Subcutaneous abdominal adipose tissue (tissue), 5 donors: Measurements from ENCODE around the gene SLC20A1.
A peak's percentile ranks its signal among the peaks of the same experiment; 100 is the strongest.

Experiments
- H3K27ac ChIP-seq: one replicate; pipeline ENCODE4 v1.7.0; 2013; ENCODE audit warnings: low read depth, mild to moderate bottlenecking, inconsistent platforms, low read length, moderate library complexity
- H3K27me3 ChIP-seq, 5 donors: one replicate each; pipeline ENCODE4 v1.7.0; 2013; ENCODE audit warnings: low read length in 5 of 5, inconsistent platforms in 1 of 5; ENCODE audit not compliant: control insufficient read depth in 5 of 5, insufficient read depth in 4 of 5
- H3K36me3 ChIP-seq, 5 donors: one replicate each; pipeline ENCODE4 v1.7.0; 2013; ENCODE audit warnings: low read length in 5 of 5; ENCODE audit not compliant: control insufficient read depth in 5 of 5, insufficient read depth in 5 of 5
- H3K4me1 ChIP-seq, 5 donors: one replicate each; pipeline ENCODE4 v1.7.0; 2013; ENCODE audit warnings: low read length in 5 of 5, mild to moderate bottlenecking in 3 of 5, moderate library complexity in 1 of 5; ENCODE audit not compliant: control insufficient read depth in 5 of 5, insufficient read depth in 5 of 5
- H3K4me3 ChIP-seq, 5 donors: one replicate each; pipeline ENCODE4 v1.7.0; 2013; ENCODE audit warnings: low read length in 5 of 5, low read depth in 1 of 5
- H3K9ac ChIP-seq, 5 donors: one replicate each; pipeline ENCODE4 v1.7.0; 2013; ENCODE audit warnings: low read length in 5 of 5, mild to moderate bottlenecking in 4 of 5, moderate library complexity in 3 of 5
- H3K9me3 ChIP-seq, 5 donors: one replicate each; pipeline ENCODE4 v1.7.0; 2013; ENCODE audit warnings: low read length in 5 of 5; ENCODE audit not compliant: control insufficient read depth in 5 of 5
- donor health status: healthy.
- donor health status: healthy.
- donor health status: healthy.
- donor health status: healthy.
- donor health status: healthy.

The SLC20A1 gene

DNA sequence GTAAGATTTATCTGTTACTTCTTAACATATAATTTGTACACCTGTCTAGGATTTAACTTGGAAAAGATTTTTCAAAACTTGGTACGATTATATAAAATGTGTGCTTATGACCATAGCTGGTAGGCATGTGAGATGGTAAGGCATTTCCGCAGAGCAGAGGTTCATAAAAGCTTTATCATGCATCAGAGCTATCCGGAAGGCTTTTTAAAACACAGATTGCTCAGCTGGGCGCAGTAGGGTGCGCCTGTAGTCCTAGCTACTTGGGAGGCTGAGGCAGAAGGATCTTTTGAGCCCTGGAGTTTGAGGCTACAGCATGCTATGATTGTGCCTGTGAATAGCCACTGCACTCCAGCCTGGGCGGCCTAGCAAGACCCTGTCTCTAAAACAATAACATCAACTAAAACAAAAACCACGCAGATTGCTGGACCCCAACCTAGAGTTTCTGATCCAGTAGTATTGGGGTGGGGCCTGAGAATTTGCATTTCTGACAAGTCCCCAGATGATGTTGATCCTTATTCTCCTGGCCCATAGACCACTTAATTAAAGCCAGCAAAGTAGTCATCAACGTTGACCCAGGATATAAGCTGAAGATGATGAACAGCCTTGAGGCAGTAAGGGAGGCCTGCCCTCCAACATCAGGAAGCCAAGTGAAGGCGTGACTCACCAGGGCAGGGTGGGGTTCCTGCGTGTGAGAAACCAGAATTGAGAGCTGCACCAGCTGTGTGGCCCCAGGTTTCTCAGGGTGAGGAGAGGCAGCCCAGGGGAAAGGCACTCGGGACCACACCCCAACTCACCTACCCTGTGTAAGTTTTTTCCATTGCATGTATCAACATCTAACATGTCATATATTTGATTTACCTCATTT is 21.6 kb upstream of the SLC20A1 start:
- peaks cover 8 to 25% (median 19%) of the 10 kb centered on the region in 5 donors for H3K4me1 ChIP-seq
- H3K4me3 ChIP-seq, result no peak overlapping the region
- H3K9me3 ChIP-seq, result no peaks in the 10 kb centered on the region
- no peaks in the 10 kb centered on the region for H3K36me3 ChIP-seq
- peaks cover 0 to 3% (median 0%) of the 10 kb centered on the region in 5 donors for H3K27me3 ChIP-seq
- H3K27ac ChIP-seq, result no peak overlapping the region
- H3K9ac ChIP-seq, result no peak overlapping the region

DNA sequence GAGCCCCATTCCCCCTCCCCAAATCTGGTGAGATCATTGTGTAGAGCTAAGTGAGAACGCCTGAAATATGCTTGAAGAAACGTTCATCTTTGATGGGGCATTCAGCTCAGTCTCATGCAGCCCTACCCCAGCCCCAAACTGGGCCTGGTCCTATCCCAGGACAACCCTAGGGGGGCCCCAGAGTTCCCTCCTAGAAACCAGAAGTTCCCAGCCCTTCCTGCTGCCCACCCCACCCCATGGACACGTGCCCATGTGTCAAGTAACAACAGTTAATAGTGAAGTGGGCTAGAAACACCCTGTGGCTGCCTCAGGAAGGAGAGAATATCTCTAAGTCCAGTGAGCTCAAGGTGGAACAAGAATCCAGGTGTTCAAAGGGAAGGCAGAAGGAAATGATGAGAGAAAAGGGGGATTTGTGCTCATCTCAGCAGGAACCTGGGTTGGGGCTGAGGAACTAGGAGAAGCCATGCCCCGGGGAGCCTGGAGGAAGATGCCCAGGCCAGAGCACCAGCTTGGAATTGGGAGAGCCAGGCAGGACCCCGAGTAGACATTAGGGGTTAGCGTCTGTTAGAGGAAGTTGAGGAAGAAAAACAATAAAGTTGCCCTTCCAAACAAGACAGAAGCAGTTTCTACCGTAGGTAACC is 20.1 kb upstream of the SLC20A1 start:
- Histone ChIP-seq H3K27me3 (peaks cover 0 to 6% (median 2%) of the 10 kb centered on the region in 5 donors), H3K36me3 (no peaks in the 10 kb centered on the region), H3K4me1 (peaks cover 8 to 22% (median 19%) of the 10 kb centered on the region in 5 donors), H3K4me3 (no peak overlapping the region), H3K9ac (no peak overlapping the region), H3K27ac (no peak overlapping the region), H3K9me3 (no peaks in the 10 kb centered on the region)

DNA sequence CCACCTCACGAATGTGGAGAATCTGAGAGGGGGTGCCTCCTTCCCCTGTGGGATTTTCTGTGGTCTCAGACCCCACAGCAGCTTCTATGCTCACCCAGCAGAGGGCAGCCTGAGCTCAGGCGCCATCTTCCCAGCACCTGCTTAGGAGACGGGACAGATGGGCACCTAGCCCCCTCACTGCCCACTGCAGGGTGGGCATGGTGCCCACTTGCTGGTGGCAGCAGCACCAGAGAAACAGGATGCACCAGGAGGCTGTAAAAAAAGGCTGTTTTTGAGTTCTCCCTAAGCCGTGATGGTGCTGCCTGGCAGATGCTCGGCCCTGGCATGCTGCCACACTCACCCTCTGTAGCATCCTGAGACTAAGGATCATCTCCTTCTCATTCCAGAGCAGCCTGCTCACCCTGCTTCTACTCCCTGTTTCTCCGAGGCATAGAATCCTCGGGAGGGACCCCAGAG is 19.1 kb upstream of the SLC20A1 start:
- Histone ChIP-seq H3K9ac (no peak overlapping the region), H3K9me3 (no peaks in the 10 kb centered on the region), H3K27ac (peak overlapping the region; percentile 74), H3K36me3 (no peaks in the 10 kb centered on the region), H3K27me3 (peaks cover 0 to 10% (median 5%) of the 10 kb centered on the region in 5 donors), H3K4me3 (peak overlapping the region in 2 of 5 donors; percentile 37 to 47), H3K4me1 (peaks cover 8 to 28% (median 19%) of the 10 kb centered on the region in 5 donors)

DNA sequence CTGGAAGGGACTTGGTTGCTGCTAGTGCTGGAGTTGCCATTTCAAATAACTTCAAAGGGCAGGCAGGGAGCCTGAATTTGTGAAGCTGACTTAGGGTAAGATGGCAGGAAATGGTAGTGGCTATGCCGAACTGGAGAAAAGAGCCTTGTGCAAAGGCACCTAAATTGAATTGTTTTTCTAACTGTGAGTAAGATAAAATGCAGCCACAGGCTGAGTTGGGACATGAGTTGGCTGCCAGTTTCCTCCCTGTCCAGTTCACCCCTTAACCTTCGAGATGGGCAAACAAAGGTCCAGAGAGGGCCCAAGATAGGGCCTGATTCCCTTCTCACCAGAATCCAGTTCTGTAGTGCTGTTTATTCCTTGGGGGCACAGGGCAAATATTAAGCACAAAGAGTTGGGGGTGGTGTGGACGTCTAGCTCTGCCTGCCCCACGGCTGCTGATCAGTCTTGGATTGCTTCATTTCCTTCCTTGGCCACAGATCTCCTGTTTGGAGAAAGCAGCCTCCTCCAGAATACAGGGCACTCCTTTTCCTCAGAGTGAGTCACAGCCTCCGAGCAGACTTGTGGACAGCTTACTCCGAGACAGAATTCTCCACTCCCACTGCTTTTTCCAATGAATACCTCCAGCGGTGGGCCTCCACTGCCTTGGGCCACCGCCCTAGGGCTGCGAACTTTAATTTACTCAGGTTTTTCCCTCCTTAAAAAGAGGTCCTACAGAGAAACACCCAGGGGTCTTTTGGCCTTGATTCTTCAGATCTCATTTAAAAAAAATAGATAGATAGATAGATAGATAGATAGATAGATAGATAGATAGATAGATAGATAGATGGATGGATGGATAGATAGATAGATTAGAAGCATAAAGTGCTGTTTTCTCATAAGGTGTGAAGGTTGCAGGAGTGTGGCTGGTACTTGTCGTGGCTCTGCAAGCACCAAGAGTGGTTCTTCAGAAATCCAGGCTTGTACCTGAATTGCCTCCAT is 18.4 kb upstream of the SLC20A1 start:
- no peaks in the 10 kb centered on the region for H3K36me3 ChIP-seq
- no peaks in the 10 kb centered on the region for H3K9me3 ChIP-seq
- peak overlapping the region in 2 of 5 donors; percentile 20 to 41 for H3K9ac ChIP-seq
- H3K4me3 ChIP-seq, result peak overlapping the region in 1 of 5 donors; percentile 37
- H3K4me1 ChIP-seq, result peaks cover 6 to 26% (median 14%) of the 10 kb centered on the region in 5 donors
- H3K27me3 ChIP-seq, result peaks cover 0 to 9% (median 5%) of the 10 kb centered on the region in 5 donors
- H3K27ac ChIP-seq, result peak overlapping the region; percentile 74

DNA sequence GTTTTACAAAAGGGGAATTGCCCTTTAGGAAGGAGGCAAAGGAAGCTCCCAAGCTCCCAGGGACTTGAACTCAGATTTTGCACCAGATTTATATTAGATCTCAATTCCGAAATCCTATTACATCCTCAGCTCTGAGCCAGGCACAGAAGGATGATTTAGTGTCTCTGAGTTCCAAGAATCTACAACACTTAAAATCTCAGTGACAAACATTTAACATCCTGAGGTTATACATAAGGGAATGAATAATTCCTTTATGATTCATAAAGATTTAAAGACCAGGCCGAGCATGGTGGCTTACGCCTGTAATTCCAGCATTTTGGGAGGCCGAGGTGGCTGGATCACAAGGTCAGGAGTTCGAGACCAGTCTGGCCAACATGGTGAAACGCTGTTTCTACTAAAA is 16.5 kb upstream of the SLC20A1 start:
- Histone ChIP-seq H3K27me3 (peaks cover 0 to 9% (median 5%) of the 10 kb centered on the region in 5 donors), H3K4me1 (peaks cover 6 to 26% (median 14%) of the 10 kb centered on the region in 5 donors), H3K9me3 (no peaks in the 10 kb centered on the region), H3K4me3 (no peak overlapping the region), H3K9ac (no peak overlapping the region), H3K36me3 (no peaks in the 10 kb centered on the region), H3K27ac (no peak overlapping the region)

DNA sequence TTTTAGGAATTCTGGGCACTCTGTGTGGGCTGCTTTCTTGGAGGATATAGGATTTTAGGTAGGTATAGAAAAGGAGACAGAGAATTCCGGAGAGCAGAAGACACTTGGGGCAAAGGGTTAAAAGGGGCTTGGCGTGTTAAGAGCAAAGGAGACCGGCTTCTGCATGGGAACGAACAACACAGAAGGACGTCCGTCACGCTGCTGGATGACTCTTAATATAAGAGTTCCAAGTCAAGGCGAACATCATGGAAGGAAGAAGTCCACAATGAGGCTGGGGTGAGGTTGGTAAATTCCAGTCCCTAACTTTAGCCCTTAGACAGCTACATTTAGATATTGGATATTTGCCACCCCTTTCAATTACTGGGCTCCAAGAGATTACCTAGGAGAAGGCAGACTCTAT is 15.9 kb upstream of the SLC20A1 start:
- Histone ChIP-seq H3K27ac (no peak overlapping the region), H3K27me3 (peaks cover 0 to 9% (median 5%) of the 10 kb centered on the region in 5 donors), H3K36me3 (no peaks in the 10 kb centered on the region), H3K9me3 (no peaks in the 10 kb centered on the region), H3K9ac (no peak overlapping the region), H3K4me1 (peaks cover 6 to 26% (median 14%) of the 10 kb centered on the region in 5 donors), H3K4me3 (no peak overlapping the region)

DNA sequence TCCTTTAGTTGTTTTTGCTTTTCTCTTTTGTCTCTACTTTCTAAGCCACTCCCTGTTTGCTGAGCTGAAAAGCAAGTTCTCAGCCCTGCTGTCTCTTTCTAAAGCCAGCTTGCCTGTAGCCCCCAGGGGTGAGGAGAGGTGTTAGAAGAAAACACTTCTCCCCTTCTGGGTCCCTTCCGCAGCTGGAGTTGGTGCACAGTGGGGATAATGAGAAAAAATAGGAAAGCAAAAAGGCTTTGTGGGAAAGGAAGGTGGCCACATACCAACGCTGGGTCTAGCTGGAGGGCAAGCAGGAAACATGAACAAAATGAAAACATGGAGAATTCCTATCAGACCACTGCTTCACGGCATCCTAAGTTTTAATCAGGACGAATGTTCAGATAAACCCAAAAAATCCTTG is 15.5 kb upstream of the SLC20A1 start:
- Histone ChIP-seq H3K9ac (no peak overlapping the region), H3K36me3 (no peaks in the 10 kb centered on the region), H3K27me3 (peaks cover 0 to 9% (median 5%) of the 10 kb centered on the region in 5 donors), H3K27ac (no peak overlapping the region), H3K9me3 (no peaks in the 10 kb centered on the region), H3K4me3 (no peak overlapping the region), H3K4me1 (peaks cover 6 to 26% (median 14%) of the 10 kb centered on the region in 5 donors)

DNA sequence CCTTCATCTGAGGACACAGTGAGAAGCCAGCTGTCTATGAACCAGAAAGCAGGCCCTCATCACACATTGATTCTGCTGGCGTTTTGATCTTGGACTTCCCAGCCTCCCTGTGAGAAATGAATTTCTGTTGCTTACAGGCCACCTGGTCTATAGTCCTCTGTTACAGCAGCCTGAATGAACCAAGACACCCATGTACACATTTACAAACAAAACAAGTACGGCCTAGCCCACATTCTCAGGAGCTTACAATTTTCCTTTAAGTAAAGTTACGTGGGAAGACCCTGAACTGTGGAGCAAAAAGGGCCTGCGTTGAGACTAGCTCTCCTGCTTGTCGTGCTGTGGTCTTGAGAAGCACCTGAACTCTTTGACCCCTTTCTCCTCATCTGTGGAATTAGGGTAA is 12.0 kb upstream of the SLC20A1 start:
- Histone ChIP-seq H3K9ac (no peak overlapping the region), H3K36me3 (no peaks in the 10 kb centered on the region), H3K9me3 (no peaks in the 10 kb centered on the region), H3K27me3 (peaks cover 0 to 9% (median 5%) of the 10 kb centered on the region in 5 donors), H3K27ac (no peak overlapping the region), H3K4me1 (peaks cover 0 to 6% (median 0%) of the 10 kb centered on the region in 5 donors), H3K4me3 (no peak overlapping the region)

DNA sequence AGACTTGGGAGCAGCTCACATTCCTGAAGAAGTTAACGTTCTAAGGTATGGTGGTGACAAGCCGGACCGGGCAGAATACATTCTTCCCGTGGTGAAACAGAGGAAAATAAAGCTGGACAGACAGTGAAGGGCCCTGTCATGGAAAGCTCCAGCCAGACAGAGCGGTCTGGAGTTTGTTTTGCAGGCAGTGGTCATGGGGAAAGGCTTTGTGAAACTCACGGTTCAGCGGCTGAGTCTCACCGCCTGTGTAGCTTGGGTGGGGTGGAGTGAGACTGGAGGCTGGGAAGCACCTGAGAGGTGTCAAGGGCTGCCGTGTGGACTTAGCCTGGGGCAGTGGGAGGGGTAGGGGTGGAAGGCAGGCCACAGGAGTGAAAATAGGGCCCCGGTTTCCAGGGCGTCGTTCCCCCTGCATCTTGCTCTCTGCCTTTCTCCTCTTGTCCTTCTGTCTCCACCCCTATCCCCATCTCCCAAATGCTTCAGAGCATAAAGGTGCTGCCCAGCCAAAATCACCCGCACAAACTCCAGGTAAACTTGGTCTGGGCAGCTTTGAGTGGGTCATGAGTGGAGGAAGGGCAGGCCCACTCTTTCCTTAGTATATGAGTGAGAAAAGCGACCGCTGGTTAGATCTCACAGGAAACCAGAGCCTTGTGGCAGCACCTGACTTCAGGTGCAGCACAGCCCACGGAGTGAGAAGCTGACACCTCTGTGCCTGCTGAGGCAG is 11.4 kb upstream of the SLC20A1 start:
- H3K27me3 ChIP-seq, result peaks cover 0 to 9% (median 5%) of the 10 kb centered on the region in 5 donors
- H3K4me1 ChIP-seq, result peaks cover 0 to 6% (median 0%) of the 10 kb centered on the region in 5 donors

More for the DNA sequence above, 11.4 kb upstream of the SLC20A1 start:
- Histone ChIP-seq H3K36me3 (no peaks in the 10 kb centered on the region), H3K9me3 (no peaks in the 10 kb centered on the region), H3K9ac (no peak overlapping the region), H3K4me3 (no peak overlapping the region), H3K27ac (no peak overlapping the region)
